Muscle layer of colon (tissue), 2 donors: Measurements from ENCODE around the gene RIMBP3B.
"Not testable (repeated sequence)": the region's sequence is repeated elsewhere in the genome, so short reads cannot be mapped to it uniquely, and the experiment has no call there.

ENCODE experiments used
- H3K27ac ChIP-seq: one replicate; pipeline ENCODE4 v1.7.0; 2013; ENCODE audit warnings: low read depth, mild to moderate bottlenecking, low read length, moderate library complexity
- H3K27me3 ChIP-seq, 2 donors: one replicate each; pipeline ENCODE4 v1.7.0; 2013; ENCODE audit warnings: low read length in 2 of 2, mild to moderate bottlenecking in 2 of 2; ENCODE audit not compliant: insufficient read depth in 2 of 2, control insufficient read depth in 1 of 2
- H3K36me3 ChIP-seq: one replicate; pipeline ENCODE4 v1.7.0; 2013; ENCODE audit warnings: mild to moderate bottlenecking, low read length; ENCODE audit not compliant: insufficient read depth
- H3K4me1 ChIP-seq: one replicate; pipeline ENCODE4 v1.7.0; 2013; ENCODE audit warnings: mild to moderate bottlenecking, low read length; ENCODE audit not compliant: insufficient read depth
- H3K4me3 ChIP-seq, 2 donors: one replicate each; pipeline ENCODE4 v1.7.0; 2013; ENCODE audit warnings: low read length in 2 of 2, low read depth in 1 of 2, mild to moderate bottlenecking in 1 of 2, moderate library complexity in 1 of 2
- H3K9ac ChIP-seq: one replicate; pipeline ENCODE4 v1.7.0; 2013; ENCODE audit warnings: low read length
- H3K9me3 ChIP-seq: one replicate; pipeline ENCODE4 v1.7.0; 2013; ENCODE audit warnings: mild to moderate bottlenecking, low read length
- donor health status: abdominal sarcoma.
- donor health status: Adenocarcinoma of cecum.

The RIMBP3B gene

GRCh38 chr22:21383701-21384467 is at the start of gene RIMBP3B:
Gene RIMBP3B (plus strand): TSS chr22:21383751. CDS start chr22:21383859, 108 bp downstream.
- H3K9me3 ChIP-seq, result not testable (repeated sequence)

DNA sequence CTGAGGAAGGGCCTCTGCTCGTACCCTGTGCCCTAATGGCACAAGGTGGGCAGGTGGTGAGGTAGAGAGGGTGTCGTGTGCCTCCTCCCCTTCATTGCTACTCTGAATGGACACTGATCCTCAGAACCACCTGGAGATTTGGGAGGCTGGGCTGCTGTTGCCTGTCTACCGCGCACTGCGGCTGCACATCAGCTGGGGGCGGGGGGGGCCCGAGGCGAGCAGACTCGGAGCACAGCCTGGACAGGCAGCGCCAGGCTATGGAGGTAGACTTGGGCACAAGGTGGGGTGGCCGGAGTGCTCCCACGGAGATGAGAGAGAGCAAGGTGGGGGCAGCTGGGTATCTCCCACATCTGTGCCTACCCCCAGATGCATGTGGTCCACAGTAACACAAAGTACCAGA is 26.0 kb upstream of the RIMBP3B start:
- not testable (repeated sequence) for H3K36me3 ChIP-seq, H3K9ac ChIP-seq, H3K27ac ChIP-seq, H3K27me3 ChIP-seq, H3K4me1 ChIP-seq, H3K4me3 ChIP-seq, H3K9me3 ChIP-seq

More at GRCh38 chr22:21383701-21384467, at the start of gene RIMBP3B:
- H3K4me3 ChIP-seq, H3K9ac ChIP-seq, H3K27me3 ChIP-seq, H3K4me1 ChIP-seq, H3K27ac ChIP-seq, H3K36me3 ChIP-seq: not testable (repeated sequence)

DNA sequence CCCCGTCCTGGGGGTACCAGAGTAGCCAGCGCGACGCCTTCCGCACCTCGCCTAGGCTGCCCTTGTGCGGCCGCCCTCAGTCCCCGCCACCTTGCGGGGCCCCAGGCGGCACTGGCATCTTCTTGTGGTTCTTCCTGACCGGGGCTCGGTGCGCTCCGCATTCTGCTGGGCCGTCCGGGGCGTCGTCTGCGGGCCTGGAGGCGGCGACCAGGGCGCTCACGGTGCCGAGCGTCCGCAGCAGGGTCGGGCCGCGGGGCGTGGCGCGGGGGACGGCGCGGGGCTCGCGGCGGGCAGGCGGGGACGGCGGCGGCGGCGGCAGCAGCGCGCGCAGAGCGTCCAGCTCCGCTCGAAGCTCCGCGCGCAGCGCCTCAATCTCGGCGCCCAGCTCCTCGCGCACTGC is 23.0 kb upstream of the RIMBP3B start:
- not testable (repeated sequence) for H3K4me1 ChIP-seq, H3K27me3 ChIP-seq, H3K9ac ChIP-seq, H3K4me3 ChIP-seq, H3K36me3 ChIP-seq, H3K27ac ChIP-seq, H3K9me3 ChIP-seq

DNA sequence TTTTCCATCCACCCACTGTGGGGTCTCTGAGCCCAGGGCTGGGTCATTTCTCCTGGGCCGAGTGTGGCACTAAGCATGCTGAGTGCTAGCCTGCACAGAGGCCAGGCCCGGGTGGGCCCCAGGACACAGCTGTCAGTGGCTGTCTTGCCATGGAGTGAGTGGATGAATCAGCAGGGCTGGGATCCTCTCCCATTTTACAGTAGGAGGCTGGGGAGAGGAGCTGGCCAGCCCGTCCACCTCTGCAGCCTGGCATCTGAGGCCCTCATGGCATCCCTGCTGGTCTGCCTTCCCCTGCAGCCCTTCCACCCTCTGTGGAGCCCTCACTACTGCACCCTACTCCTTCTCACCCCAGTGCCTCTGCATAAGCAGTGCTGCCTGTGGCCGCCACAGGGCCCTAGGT is 21.1 kb upstream of the RIMBP3B start:
- H3K4me3 ChIP-seq, H3K36me3 ChIP-seq, H3K9ac ChIP-seq, H3K27ac ChIP-seq, H3K9me3 ChIP-seq, H3K4me1 ChIP-seq, H3K27me3 ChIP-seq: not testable (repeated sequence)

GRCh38 chr22:21363061-21363460 is 20.5 kb upstream of the RIMBP3B start:
- H3K4me1 ChIP-seq, H3K27me3 ChIP-seq, H3K27ac ChIP-seq, H3K9ac ChIP-seq, H3K4me3 ChIP-seq, H3K36me3 ChIP-seq, H3K9me3 ChIP-seq: not testable (repeated sequence)

- H3K9me3 ChIP-seq, H3K27ac ChIP-seq, H3K9ac ChIP-seq, H3K27me3 ChIP-seq, H3K4me1 ChIP-seq, H3K36me3 ChIP-seq, H3K4me3 ChIP-seq: not testable (repeated sequence)
Observed at GRCh38 chr22:21363803-21364202, 19.7 kb upstream of the RIMBP3B start.

DNA sequence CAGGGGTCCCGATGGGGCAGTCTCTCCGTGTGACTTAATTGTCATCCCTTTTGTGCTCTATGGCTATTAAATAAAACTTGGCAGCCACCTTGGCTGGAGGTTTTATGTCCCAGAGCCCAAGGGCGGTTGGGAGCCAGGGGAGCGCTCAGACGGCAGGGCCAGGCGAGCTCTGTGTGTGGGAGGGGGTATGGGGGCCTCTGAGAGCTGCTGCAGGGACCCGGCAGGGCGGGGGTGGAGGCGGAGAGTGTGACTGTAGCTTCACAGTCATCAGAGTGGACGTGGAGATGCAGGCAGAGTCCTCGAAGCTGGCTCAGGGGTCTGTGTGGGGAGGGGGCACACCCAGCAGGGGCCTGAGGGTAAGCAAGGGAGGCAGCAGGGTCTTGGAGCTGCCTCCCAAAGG is 19.2 kb upstream of the RIMBP3B start:
- H3K9me3 ChIP-seq, H3K4me1 ChIP-seq, H3K9ac ChIP-seq, H3K4me3 ChIP-seq, H3K27me3 ChIP-seq, H3K27ac ChIP-seq, H3K36me3 ChIP-seq: not testable (repeated sequence)

DNA sequence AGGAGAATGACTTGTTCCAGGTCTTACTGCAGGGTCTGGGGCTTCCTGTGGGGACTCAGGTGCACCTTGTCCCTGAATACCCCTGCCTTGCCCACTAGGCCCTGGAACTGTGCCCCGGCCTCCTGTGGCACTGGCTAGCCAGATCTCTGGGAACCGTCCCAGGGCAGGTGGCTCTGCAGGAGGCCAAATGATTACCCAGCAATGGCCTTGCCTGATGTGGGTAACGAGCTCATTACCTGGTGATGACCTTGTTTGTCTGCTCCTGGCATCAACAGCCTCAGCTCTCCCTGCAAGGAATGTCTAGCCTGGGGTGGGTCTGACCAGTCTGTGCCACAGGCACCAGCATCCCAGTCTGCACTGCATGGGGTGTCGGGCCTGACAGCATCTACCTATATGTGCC is 18.2 kb upstream of the RIMBP3B start:
- not testable (repeated sequence) for H3K27ac ChIP-seq, H3K4me1 ChIP-seq, H3K27me3 ChIP-seq, H3K9me3 ChIP-seq, H3K9ac ChIP-seq, H3K36me3 ChIP-seq, H3K4me3 ChIP-seq

- H3K27me3 ChIP-seq, result not testable (repeated sequence)
Observed at GRCh38 chr22:21368603-21369310, 14.8 kb upstream of the RIMBP3B start.

GRCh38 chr22:21375880-21376279 is 7.7 kb upstream of the RIMBP3B start:
- H3K27me3 ChIP-seq, H3K36me3 ChIP-seq, H3K9ac ChIP-seq, H3K4me3 ChIP-seq, H3K9me3 ChIP-seq, H3K27ac ChIP-seq, H3K4me1 ChIP-seq: not testable (repeated sequence)

More at GRCh38 chr22:21368603-21369310, 14.8 kb upstream of the RIMBP3B start:
- H3K27ac ChIP-seq, H3K4me3 ChIP-seq, H3K9me3 ChIP-seq, H3K36me3 ChIP-seq, H3K9ac ChIP-seq, H3K4me1 ChIP-seq: not testable (repeated sequence)

- not testable (repeated sequence) for H3K36me3 ChIP-seq, H3K9ac ChIP-seq, H3K4me1 ChIP-seq, H3K27me3 ChIP-seq, H3K9me3 ChIP-seq, H3K4me3 ChIP-seq, H3K27ac ChIP-seq
Observed at GRCh38 chr22:21384468-21385357, 1.2 kb downstream of the RIMBP3B start.
